K562 (cell line): ENCODE results near the gene OR6V1. TPM values are rescaled to one million over a fixed set of nuclear protein-coding genes. Genes with fewer than 3 reads are reported as not detected.

Experiments used
- ATAC-seq: fragments of 200-7000 bp; cut with Tn5 transposase; 3 replicates; pipeline ENCODE4 v1.9.1; 2020; ENCODE audit warnings: moderate library complexity
- BruUV-seq: library from RNA; stranded (reverse); fragments of 400-500 nt; replicated peaks from 2 replicates; lab custom pipeline; 2021; lab: Mats Ljungman, UMichigan
- CTCF ChIA-PET: fragments of 300-600 bp; formaldehyde crosslinking; extraction: SDS; loops from one replicate; lab custom pipeline; 2021; ENCODE audit warnings: low intra/inter-chr PET ratio; lab: Yijun Ruan, JAX
- POLR2A ChIA-PET: fragments of 300-600, 350-650 bp; sonication (Branson Sonifier 250); formaldehyde crosslinking; extraction: SDS; loops from one replicate; lab custom pipeline; 2021; ENCODE audit warnings: antibody characterized with exemption, inconsistent platforms; lab: Yijun Ruan, JAX
- DNase-seq, 4 experiments: peaks; one replicate each; pipeline versions ENCODE4 v3.0.0 to v3.0.0-alpha.2; 2011 to 2018; ENCODE audit warnings: low spot score in 3 of 4, mixed read lengths in 3 of 4; ENCODE audit errors: extremely low read depth in 1 of 4
- FAIRE-seq: peaks from 2 replicates; lab custom pipeline; 2011; peaks lifted over from hg19 to GRCh38; lab: Jason Lieb, UNC
- H2AFZ ChIP-seq: 2 replicates; pipeline ENCODE4 v1.6.0; 2011; ENCODE audit warnings: low read depth, low read length, control low read depth, inconsistent platforms
- H3K27ac ChIP-seq: fragments of 200-600 bp; 3 replicates; pipeline ENCODE4 v1.8.0; 2011; ENCODE audit warnings: low read depth, mild to moderate bottlenecking, control low read depth, inconsistent platforms, low read length, moderate library complexity, mixed read lengths; ENCODE audit errors: extremely low read depth
- H3K27me3 ChIP-seq, 2 experiments: fragments of 300-600 bp in 1 of 2; 2 replicates in 1 of 2; 3 replicates in 1 of 2; pipeline versions ENCODE4 v1.6.0 to v1.8.0; 2011; ENCODE audit warnings: inconsistent platforms in 2 of 2, low read length in 2 of 2, mild to moderate bottlenecking in 1 of 2, mixed read lengths in 1 of 2, moderate library complexity in 1 of 2; ENCODE audit not compliant: control insufficient read depth in 2 of 2, insufficient read depth in 2 of 2
- H3K36me3 ChIP-seq: fragments of 300-600 bp; 3 replicates; pipeline ENCODE4 v1.8.0; 2011; ENCODE audit warnings: mild to moderate bottlenecking, low read length, inconsistent platforms; ENCODE audit not compliant: control insufficient read depth, insufficient read depth
- H3K4me1 ChIP-seq, 2 experiments: fragments of 200-600 bp in 1 of 2; replicated peaks in 1 of 2; 2 replicates in 1 of 2; 3 replicates in 1 of 2; pipeline versions ENCODE4 v1.5.1 to v1.8.0; 2011; ENCODE audit warnings: inconsistent platforms in 2 of 2, low read length in 2 of 2, mild to moderate bottlenecking in 1 of 2, mixed read lengths in 1 of 2, moderate library complexity in 1 of 2; ENCODE audit not compliant: control insufficient read depth in 2 of 2, insufficient read depth in 2 of 2
- H3K4me2 ChIP-seq: 2 replicates; pipeline ENCODE4 v1.6.1; 2011; ENCODE audit warnings: low read length, control low read depth, inconsistent platforms, mixed read lengths; ENCODE audit not compliant: insufficient read depth
- H3K4me3 ChIP-seq: fragments of 200-600 bp; sonication (generic), shearing (Covaris generic); 2 replicates; pipeline ENCODE4 v1.5.1; 2016; ENCODE audit warnings: control low read depth, inconsistent platforms
- H3K79me2 ChIP-seq: fragments of 200-600 bp; 3 replicates; pipeline ENCODE4 v1.8.0; 2011; ENCODE audit warnings: low read length, inconsistent platforms; ENCODE audit not compliant: control insufficient read depth, insufficient read depth
- H3K9ac ChIP-seq, 2 experiments: 2 replicates each; pipeline versions ENCODE4 v1.6.0 to v1.6.1; 2011; ENCODE audit warnings: low read depth in 2 of 2, low read length in 2 of 2, control low read depth in 1 of 2, inconsistent platforms in 1 of 2, mild to moderate bottlenecking in 1 of 2, mixed read lengths in 1 of 2; ENCODE audit not compliant: insufficient read depth in 1 of 2
- H3K9me1 ChIP-seq: one replicate; pipeline ENCODE4 v1.6.0; 2011; ENCODE audit warnings: inconsistent platforms, mild to moderate bottlenecking, low read length, moderate library complexity; ENCODE audit not compliant: control insufficient read depth, insufficient read depth
- H3K9me3 ChIP-seq: replicated peaks from 2 replicates; pipeline ENCODE4 v1.5.1; 2011; ENCODE audit warnings: low read depth, low read length, inconsistent platforms; ENCODE audit not compliant: control insufficient read depth, insufficient read depth
- H4K20me1 ChIP-seq: replicated peaks from 2 replicates; pipeline ENCODE4 v1.6.1; 2011; ENCODE audit warnings: low read length, inconsistent platforms, mixed read lengths; ENCODE audit not compliant: control insufficient read depth, insufficient read depth
- EWSR1 ChIP-seq: fragments of 450-650 bp; IDR thresholded peaks from 2 replicates; pipeline ENCODE4 v1.6.1; 2018; ENCODE audit warnings: borderline replicate concordance, mild to moderate bottlenecking, low read depth, moderate library complexity; ENCODE audit not compliant: partially characterized antibody
- HMG20B ChIP-seq: fragments of 250-450 bp; sonication (Bioruptor Pico); IDR thresholded peaks from 2 replicates; pipeline ENCODE4 v1.5.0; 2021; ENCODE audit warnings: mild to moderate bottlenecking
- MBD2 ChIP-seq: sonication (generic); IDR thresholded peaks from 2 replicates; pipeline ENCODE4 v1.6.1; 2016; ENCODE audit warnings: low read depth, borderline replicate concordance
- NEUROD1 ChIP-seq: fragments of 150-350 bp; IDR thresholded peaks from 2 replicates; pipeline ENCODE4 v1.6.1; 2014; ENCODE audit warnings: borderline replicate concordance, low read length, low read depth; ENCODE audit not compliant: partially characterized antibody
- NFATC3 ChIP-seq: fragments of 450-650 bp; IDR thresholded peaks from 2 replicates; pipeline ENCODE4 v1.6.1; 2017; ENCODE audit warnings: mild to moderate bottlenecking
- OTX1 ChIP-seq: fragments of 450-650 bp; formaldehyde crosslinking; IDR thresholded peaks from 2 replicates; pipeline ENCODE4 v1.4.0; 2022; ENCODE audit warnings: mild to moderate bottlenecking
- RBM34 ChIP-seq: fragments of 200-400 bp; formaldehyde crosslinking; IDR thresholded peaks from 2 replicates; pipeline ENCODE4 v1.6.1; 2018; ENCODE audit warnings: low read length, borderline replicate concordance; ENCODE audit not compliant: insufficient read depth
- ZNF282 ChIP-seq: sonication (generic); formaldehyde crosslinking; IDR thresholded peaks from 2 replicates; pipeline ENCODE4 v1.8.1; 2023; ENCODE audit warnings: missing genetic modification reagents
- WGBS: fragments of 100-300 bp; shearing (Covaris generic); methylation state at CpG from one replicate; pipeline ENCODE4 v1.1.6; 2016; ENCODE audit warnings: low coverage, mixed read lengths; ENCODE audit not compliant: insufficient coverage; ENCODE audit errors: missing lambda C conversion rate; 5-methylcytosine and 5-hydroxymethylcytosine counted together
- in situ Hi-C: fragments of 300-500 bp; cut with MboI; formaldehyde crosslinking; loops from 4 replicates; pipeline ENCODE4 v1.15.0; 2018; ENCODE audit warnings: inconsistent platforms, mixed read lengths
- intact Hi-C: fragments of 100-400 bp; cut with micrococcal nuclease; formaldehyde crosslinking; loops from 2 replicates; pipeline ENCODE4 v1.14.2; 2022
- polyA plus RNA-seq, 8 experiments: library from polyadenylated mRNA; depleted of rRNA in 4 of 8; stranded (reverse) in 5 of 8; unstranded in 3 of 8; fragments of >200 nt; fragmentation: Nextera tagmentation in 2 of 8; fragmentation: Illumina TruSeq in 1 of 8; extraction: Ambion mirVana in 2 of 8; extraction: Trizol in 1 of 8; gene quantifications; 2 replicates each; pipeline versions ENCODE4 v1.2.1 to v1.2.3, GENCODE V29; 2011 to 2014; ENCODE audit warnings: inconsistent platforms in 1 of 8, missing spikeins in 1 of 8
- total RNA-seq, 7 experiments: library from RNA; depleted of rRNA in 6 of 7; stranded (reverse); fragments of >200 nt in 6 of 7; fragmentation: Illumina TruSeq in 2 of 7; extraction: Trizol in 2 of 7; gene quantifications; 2 replicates each; pipeline versions ENCODE4 v1.2.1 to v1.2.3, GENCODE V29; 2011 to 2021; ENCODE audit warnings: low replicate concordance in 1 of 7
- TF ChIP-seq, protein P1 (sequence below): fragments of 450-650 bp; IDR thresholded peaks from 2 replicates; pipeline ENCODE4 v1.7.0; 2016; ENCODE audit warnings: borderline replicate concordance
- TF ChIP-seq, protein P2 (sequence below): sonication (generic); formaldehyde crosslinking; IDR thresholded peaks from 2 replicates; pipeline ENCODE4 v1.9.0; 2022; ENCODE audit warnings: mild to moderate bottlenecking, missing genetic modification reagents
- TF ChIP-seq, protein P3 (sequence below): fragments of 250-450 bp; sonication (Bioruptor Pico); IDR thresholded peaks from 2 replicates; pipeline ENCODE4 v1.5.0; 2020; ENCODE audit warnings: mild to moderate bottlenecking
- TF ChIP-seq, protein P4 (sequence below): fragments of 250-450 bp; sonication (Bioruptor Pico); IDR thresholded peaks from 2 replicates; pipeline ENCODE4 v1.5.1; 2021; ENCODE audit warnings: mild to moderate bottlenecking

Gene OR6V1
- total and polyA plus RNA-seq, 9 of the 15 experiments (the other 6 are each of a cell fraction or from before 2014, with no cell fraction given), result not detected

DNA sequence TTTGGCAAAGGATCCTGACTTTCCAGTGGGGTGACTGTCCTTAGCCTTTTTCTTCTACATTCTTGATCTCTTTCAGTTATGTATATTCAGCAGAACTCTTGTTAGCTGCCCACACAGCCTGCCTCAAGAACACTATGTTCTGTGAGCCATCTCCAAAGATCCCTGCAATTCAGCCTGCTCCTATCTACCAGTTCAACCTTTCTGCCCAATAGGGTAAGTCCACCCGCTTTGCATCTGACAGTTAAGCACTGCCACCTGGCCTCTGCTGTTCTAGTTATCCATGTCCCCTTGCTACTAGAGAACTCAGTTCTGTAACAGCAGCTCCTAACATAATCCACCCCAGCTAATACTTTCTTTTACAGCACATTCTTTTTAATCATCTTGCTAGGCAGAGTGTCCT, 38.7 kb upstream of the OR6V1 start:
- no peaks in the 10 kb centered on the region for H3K79me2 ChIP-seq
- peaks cover 12 to 20% of the 10 kb centered on the region in 2 experiments; a peak in 3 of 5 replicates for H3K27me3 ChIP-seq
- 0% methylated on average over 1 of the region's 1 CpG for WGBS
- FAIRE-seq, result no peak
- intact Hi-C loops, result no loop called here
- BruUV-seq, result no TSS peak
- no peak for ATAC-seq
- H3K36me3 ChIP-seq, result no peaks in the 10 kb centered on the region
- ChIA-PET CTCF (interaction anchor here (1.9 kb wide), 1 partner anchor 202 kb away, joined by 7 read pairs; no protein-coding TSS in a partner anchor), POLR2A (interaction anchor here (0.6 to 1.2 kb wide), 3 partner anchors 79 to 196 kb away, joined by 3 to 4 read pairs (median 3); no protein-coding TSS in a partner anchor)
- H3K4me3 ChIP-seq, result no peak overlapping the region
- no peak overlapping the region for H3K4me2 ChIP-seq
- H2AFZ ChIP-seq, result no peak overlapping the region
- TF ChIP-seq HMG20B (CRISPR knock-in tag) (no peak), ZNF282 (no peak), NFATC3 (no peak), RBM34 (no peak), NEUROD1 (no peak), EWSR1 (no peak), MBD2 (no peak), OTX1 (CRISPR knock-in tag) (no peak)
- TF ChIP-seq, protein P1, sequence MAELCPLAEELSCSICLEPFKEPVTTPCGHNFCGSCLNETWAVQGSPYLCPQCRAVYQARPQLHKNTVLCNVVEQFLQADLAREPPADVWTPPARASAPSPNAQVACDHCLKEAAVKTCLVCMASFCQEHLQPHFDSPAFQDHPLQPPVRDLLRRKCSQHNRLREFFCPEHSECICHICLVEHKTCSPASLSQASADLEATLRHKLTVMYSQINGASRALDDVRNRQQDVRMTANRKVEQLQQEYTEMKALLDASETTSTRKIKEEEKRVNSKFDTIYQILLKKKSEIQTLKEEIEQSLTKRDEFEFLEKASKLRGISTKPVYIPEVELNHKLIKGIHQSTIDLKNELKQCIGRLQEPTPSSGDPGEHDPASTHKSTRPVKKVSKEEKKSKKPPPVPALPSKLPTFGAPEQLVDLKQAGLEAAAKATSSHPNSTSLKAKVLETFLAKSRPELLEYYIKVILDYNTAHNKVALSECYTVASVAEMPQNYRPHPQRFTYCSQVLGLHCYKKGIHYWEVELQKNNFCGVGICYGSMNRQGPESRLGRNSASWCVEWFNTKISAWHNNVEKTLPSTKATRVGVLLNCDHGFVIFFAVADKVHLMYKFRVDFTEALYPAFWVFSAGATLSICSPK, result no peak
- TF ChIP-seq, protein P2, sequence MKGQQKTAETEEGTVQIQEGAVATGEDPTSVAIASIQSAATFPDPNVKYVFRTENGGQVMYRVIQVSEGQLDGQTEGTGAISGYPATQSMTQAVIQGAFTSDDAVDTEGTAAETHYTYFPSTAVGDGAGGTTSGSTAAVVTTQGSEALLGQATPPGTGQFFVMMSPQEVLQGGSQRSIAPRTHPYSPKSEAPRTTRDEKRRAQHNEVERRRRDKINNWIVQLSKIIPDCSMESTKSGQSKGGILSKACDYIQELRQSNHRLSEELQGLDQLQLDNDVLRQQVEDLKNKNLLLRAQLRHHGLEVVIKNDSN, result no peak
- TF ChIP-seq, protein P3, sequence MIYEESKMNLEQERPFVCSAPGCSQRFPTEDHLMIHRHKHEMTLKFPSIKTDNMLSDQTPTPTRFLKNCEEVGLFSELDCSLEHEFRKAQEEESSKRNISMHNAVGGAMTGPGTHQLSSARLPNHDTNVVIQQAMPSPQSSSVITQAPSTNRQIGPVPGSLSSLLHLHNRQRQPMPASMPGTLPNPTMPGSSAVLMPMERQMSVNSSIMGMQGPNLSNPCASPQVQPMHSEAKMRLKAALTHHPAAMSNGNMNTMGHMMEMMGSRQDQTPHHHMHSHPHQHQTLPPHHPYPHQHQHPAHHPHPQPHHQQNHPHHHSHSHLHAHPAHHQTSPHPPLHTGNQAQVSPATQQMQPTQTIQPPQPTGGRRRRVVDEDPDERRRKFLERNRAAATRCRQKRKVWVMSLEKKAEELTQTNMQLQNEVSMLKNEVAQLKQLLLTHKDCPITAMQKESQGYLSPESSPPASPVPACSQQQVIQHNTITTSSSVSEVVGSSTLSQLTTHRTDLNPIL (CRISPR knock-in tag), result no peak
- TF ChIP-seq, protein P4, sequence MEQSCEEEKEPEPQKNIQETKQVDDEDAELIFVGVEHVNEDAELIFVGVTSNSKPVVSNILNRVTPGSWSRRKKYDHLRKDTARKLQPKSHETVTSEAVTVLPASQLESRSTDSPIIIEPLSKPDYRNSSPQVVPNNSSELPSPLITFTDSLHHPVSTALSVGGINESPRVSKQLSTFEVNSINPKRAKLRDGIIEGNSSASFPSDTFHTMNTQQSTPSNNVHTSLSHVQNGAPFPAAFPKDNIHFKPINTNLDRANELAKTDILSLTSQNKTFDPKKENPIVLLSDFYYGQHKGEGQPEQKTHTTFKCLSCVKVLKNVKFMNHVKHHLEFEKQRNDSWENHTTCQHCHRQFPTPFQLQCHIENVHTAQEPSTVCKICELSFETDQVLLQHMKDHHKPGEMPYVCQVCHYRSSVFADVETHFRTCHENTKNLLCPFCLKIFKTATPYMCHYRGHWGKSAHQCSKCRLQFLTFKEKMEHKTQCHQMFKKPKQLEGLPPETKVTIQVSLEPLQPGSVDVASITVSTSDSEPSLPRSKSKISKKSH (CRISPR knock-in tag), result no peak
- no peaks in the 10 kb centered on the region for H4K20me1 ChIP-seq
- H3K9ac ChIP-seq, result no peak overlapping the region
- no peaks in the 10 kb centered on the region for H3K9me3 ChIP-seq
- DNase-seq, result no peak
- H3K9me1 ChIP-seq, result no peaks in the 10 kb centered on the region
- H3K4me1 ChIP-seq, result no peaks in the 10 kb centered on the region
- in situ Hi-C loops, result loop anchor here (5.0 to 25.0 kb wide), 3 partner anchors 199 to 376 kb away; no protein-coding TSS in a partner anchor
- H3K27ac ChIP-seq, result no peak overlapping the region
